ENCODE measurements around the gene HYAL2.
A peak's percentile ranks its signal among the peaks of the same experiment; 100 is the strongest.

The HYAL2 gene

DNA sequence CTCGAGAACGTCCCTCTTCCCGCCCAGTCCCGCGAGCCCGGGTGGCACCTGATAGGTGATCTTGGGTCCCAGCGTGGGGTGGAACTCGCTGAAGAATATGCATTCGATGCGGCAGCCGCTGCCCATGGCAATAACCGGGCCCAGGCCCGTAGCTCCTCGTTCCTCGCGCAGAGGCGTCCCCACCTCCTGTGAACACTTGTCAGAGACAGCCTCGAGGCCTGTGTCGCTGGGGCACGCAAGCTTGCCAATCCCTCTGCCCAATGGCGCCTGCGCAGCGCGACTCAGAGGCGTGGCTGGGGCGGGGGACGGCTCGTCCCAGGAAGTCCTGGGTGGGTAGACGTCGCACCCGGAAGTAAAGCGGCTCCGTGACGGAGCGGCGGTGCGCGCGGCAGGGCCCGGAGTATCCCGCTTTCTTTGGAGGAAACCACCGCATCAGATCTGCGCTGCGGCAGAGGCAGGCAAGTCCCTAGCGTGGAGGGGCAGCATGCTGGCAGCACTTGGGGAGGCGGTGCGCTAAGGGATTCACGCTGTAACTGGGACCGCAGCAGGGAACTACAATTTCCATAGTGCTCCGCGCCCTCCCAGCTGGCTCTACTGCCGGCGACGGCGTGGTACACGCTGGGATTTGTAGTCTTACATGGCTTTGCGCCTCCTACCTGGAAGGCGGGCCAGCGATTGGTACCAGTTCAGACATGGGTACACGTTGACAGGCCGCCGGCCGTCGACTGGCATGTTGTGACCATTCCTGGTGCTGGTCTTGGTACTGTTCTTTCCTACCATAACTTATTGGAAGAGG, 28.2 kb upstream of the HYAL2 start, which contains the start of the genes CYB561D2 and NPRL2:
Gene CYB561D2, plus strand, starts transcription at position 336 of the 796 bp plus-strand sequence. CDS start 572 bp downstream, outside the sequence.
Gene NPRL2, minus strand, starts transcription at position 249 of the 796 bp plus-strand sequence. Its CDS starts 123 bp downstream, at position 126.
- DNase-seq (ENCODE audit: low spot score) (peak; percentile 80), FAIRE-seq (no peak)

DNA sequence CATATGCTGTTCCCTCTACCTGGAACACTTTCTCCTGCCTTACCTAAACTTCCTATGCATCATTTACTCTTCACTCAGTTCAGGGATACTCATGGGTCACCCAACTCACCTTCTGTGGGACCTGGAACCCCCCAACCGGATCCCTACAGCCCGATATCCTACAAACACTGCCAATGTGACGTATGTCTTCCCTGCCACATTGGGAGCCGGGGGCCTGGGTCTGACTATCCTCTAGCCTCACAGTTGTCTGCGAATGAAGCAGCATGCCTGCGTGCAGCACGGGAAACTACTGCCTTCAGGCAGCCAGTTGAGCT, 27.6 kb upstream of the HYAL2 start:
- FAIRE-seq (no peak), DNase-seq (ENCODE audit: low spot score) (no peak)

DNA sequence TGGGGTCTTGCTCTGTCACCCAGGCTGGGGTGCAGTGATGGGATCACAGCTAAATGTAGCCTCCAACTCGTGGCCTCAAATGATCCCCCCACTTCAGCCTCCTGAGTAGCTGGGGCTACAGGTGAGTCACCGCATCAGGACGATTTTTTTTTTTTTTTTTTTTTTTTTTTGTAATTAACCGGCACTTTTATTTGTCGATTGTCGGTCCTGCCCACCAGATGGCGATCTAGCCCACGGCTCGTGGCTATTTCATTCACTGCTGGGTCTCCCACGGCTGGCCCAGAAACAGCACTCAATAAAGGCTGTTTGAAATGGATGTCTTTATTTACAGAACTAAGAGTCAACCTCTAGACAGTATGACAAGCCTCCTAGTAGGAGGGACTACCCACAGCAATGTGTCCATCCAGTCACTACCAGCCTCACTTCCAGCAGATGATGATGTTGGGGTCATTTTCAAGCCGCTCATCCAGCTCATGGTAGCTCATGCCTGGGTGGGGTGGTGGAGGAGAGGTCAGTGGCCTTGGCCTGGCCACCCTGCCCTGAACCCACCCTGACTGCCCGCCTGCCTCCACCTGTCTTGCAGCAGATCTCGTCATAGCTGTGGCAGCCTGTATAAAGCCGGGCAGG, 24.8 kb upstream of the HYAL2 start:
- peak; percentile 47 for FAIRE-seq
- peak; percentile 46 for DNase-seq (ENCODE audit: low spot score)

DNA sequence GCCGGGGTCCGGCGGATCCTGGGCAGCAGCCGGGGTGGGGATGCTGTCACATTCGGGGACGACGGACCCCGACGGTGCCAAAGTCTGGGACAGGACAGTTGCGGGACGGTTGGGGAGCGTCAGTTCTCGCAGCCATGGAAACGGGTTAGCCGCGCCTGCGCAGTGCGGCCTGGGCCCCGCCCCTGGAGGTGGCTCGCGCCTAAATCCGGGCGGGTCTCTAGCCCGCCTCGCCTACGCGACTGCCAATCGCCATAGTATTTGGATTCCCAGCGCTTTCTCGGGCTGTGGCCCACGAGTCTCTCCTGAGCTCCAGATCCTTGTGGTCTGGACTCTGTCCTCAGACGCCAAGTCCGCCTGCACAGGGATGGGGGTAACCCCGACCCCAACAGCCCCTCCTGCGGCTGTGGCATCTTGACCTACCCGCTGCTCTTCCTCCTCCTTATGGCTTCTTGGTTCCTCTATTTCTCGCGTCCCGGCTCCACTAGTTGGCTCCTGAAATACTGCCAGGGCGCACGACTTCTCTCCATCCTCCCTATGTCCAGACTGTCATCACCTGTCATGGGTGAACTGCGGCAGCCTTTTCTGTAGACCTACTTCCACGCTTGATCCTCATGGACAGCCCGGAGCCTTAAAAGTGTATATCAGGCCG, 23.2 kb upstream of the HYAL2 start, which contains the start of gene ZMYND10:
Gene ZMYND10, minus strand, starts transcription at position 147 of the 649 bp plus-strand sequence. CDS start 153 bp downstream, outside the sequence.
- FAIRE-seq, result no peak
- no peak for DNase-seq (ENCODE audit: low spot score)

DNA sequence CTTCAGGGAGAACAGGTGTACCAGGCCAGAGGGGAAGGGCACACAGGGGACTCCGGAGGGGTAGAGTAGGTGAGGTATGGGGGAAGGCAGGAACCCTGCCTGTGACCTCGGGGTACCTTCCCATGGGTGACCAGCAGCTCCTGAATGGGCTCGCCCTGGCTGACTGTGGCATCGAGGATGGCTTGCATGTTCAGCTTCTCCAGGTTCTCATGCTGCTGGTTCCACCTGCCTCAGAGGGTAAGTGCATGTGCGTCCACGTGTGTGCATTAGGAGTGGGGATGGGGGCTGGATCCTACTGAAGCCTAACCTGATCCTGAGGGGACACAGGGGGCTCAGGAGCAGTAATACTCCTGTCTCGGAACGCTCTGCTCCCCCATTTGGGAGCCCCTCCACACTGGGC, 22.5 kb upstream of the HYAL2 start:
- no peak for FAIRE-seq
- DNase-seq (ENCODE audit: low spot score), result no peak

DNA sequence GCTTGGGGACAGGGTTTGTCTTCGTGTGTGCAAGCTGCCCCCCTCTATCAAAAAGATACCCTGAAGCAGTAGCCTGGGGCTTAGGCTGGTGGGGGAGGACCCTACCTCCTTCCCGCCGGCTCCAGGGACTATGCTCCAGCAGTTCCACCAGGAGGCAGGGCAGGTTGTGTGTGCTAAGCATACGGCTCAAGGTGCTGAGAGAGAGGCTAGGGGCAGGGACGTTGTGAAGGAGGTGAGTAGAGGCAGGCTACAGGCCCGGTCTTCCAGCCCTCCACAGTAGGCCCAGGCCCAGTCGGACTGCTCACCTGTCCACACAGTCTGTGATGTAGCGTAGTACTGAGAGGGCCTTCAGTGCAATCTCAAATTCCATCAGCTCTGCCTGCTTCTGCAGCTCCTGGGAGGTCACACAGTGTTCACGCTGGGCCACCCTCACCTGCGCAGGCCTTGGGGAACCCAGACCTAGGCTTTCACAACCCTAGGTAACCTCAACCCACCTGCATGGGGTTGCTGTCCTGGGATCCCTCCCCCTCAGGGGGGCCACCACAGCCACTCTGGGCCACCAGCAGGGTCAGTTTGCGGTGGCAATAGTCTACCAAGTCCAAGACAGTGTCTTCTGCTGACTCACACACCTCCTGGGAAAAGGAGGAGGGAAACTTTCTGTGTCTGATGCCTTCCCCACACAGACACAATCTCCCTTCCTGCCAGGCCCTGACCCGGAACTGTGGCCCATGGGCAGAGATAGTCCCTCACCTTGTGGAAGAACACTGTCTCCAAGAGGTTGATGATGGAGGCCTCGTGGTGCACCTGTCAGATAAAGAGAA, 20.5 kb upstream of the HYAL2 start:
- DNase-seq (ENCODE audit: low spot score) (no peak), FAIRE-seq (no peak)

DNA sequence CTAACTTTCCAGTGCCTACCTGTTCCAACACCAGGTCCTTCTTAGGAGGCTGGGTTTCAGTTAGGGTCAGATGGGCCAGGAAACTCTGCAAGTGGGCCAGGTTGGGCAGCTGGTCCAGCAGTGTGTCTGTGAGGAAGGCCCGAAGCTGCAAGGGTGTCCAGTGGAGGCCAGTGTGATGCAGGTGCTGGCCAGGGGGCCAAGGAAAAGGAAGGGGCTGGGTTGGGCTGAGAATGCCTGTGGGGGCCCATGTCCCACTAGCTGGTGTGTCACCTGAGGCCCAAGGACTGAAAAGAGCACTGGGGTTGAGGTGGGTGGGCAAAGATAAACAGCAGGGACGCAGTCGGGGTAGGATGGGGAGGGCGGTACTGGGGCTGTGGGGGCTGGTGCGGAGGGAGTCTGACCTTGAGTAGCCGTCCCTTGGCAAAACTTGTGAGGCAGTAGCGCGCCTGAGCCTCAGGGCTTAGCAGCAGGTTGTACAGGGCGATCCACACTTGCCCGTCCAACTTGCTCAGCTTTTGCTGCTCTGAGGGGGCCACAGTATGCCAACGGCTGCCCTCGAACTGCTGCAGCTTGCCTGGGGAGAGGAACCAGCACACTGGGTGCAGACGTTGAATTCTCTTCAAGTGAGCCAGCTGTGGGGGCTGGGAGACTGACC, 19.6 kb upstream of the HYAL2 start:
- DNase-seq (ENCODE audit: low spot score) (no peak), FAIRE-seq (no peak)

DNA sequence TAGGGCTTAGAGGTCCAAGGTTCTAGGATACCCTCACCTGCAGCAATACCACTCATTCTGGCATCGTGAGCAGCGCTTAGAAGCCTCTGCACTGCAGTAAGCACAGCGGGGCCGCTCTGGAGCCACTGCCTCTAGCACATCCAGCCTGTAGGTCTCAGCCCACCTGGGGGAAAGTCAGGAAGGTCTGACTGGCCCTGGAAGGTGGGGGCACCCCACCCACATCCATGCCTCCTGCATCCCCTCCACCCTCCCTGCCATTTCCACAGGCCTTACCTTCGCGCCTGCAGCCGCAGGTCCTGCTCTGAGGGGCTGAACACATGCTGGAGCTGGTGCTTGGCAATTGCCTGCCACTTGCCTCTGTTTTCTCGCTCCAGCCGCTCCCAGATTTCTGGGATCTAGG, 19.0 kb upstream of the HYAL2 start:
- DNase-seq (ENCODE audit: low spot score) (no peak), FAIRE-seq (no peak)

DNA sequence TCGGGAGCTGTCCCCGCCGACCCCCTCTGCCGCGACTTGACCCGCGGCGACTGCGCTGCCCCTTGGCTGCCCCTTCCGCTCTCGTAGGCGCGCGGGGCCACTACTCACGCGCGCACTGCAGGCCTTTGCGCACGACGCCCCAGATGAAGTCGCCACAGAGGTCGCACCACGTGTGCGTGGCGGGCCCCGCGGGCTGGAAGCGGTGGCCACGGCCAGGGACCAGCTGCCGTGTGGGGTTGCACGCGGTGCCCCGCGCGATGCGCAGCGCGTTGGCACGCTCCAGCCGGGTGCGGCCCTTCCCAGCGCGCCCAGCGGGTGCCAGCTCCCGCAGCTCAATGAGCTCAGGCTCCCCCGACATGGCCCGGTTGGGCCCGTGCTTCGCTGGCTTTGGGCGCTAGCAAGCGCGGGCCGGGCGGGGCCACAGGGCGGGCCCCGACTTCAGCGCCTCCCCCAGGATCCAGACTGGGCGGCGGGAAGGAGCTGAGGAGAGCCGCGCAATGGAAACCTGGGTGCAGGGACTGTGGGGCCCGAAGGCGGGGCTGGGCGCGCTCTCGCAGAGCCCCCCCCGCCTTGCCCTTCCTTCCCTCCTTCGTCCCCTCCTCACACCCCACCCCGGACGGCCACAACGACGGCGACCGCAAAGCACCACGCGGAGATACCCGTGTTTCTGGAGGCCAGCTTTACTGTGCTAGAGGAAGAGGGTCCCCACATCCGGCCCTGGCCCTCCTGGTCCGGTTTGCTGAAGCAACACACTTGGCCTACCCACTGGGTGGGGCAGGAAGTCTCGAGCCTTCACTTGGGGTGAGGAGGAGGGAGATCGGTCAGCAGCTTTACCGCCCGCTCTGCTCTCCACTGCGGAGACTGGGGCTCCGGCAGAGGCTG, 18.1 kb upstream of the HYAL2 start, which contains the start of gene RASSF1:
Gene RASSF1, minus strand, starts transcription at position 389 of the 882 bp plus-strand sequence. Its CDS starts 31 bp downstream, at position 358.
- DNase-seq (ENCODE audit: low spot score), result no peak
- FAIRE-seq, result no peak

DNA sequence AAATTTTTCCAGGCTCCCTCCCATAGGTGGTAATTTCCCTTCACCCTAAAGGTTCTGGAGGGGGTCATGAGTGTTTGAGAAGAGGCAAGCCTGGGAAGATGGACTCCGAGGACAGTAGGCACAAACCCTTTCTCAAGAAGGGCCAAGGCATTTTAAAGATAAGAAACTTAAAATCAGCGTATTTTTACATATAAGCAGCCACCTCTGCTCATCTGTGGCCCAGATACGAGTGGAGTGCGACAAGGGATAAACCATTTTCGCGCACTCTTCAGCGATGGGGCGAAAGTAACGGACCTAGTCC, 17.6 kb upstream of the HYAL2 start:
- DNase-seq (ENCODE audit: low spot score), result no peak
- no peak for FAIRE-seq

DNA sequence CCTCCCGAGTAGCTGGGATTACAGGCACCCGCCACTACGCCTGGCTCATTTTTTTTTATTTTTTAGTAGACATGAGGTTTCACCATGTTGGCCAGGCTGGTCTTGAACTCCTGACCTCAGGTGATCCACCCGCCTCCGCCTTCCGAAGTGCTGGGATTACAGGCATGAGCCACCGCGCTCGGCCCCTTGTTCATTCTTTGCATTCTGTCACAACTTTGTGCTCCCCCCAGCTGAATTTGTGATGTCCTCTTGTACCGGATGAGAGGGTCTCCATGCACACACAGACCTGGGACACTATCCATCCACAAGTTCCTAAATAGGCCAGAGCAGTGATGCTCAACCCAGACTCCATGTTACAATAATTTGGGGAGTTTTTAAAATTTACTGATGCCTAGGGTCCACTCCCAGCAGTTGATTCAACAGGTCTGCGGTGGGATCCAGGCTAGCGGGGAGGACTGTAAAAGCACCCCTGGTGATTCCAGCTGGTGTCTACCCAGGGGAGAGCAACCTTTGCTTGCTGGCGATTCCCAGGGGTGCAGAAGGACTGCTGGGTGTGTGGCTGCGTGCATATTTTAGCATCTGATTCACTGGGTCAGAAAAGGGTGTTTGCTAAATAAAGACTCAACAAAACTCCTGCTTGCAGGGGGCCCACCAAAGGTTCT, 17.1 kb upstream of the HYAL2 start:
- no peak for FAIRE-seq

DNA sequence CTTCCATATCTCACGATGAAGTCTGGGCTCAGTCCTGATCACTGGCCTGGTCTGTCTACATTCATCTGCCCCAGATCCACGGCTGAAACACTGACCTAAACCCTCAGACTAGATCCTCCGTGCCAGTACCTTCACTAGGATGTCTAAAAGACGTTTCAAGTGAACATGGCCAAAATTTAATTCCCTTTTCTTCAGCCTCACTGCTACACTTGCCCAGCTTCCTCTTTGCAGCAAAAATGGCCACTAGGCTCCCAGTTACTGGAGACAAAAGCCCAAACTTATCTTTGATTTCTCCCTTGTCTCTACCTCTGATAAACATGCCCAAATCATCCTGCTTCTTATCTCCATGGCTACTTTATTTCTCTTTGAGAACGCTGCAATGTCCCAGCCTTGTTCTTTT, 16.4 kb upstream of the HYAL2 start:
- no peak for DNase-seq (ENCODE audit: low spot score)

More for the DNA sequence above, 17.1 kb upstream of the HYAL2 start:
- DNase-seq (ENCODE audit: low spot score), result no peak

DNA sequence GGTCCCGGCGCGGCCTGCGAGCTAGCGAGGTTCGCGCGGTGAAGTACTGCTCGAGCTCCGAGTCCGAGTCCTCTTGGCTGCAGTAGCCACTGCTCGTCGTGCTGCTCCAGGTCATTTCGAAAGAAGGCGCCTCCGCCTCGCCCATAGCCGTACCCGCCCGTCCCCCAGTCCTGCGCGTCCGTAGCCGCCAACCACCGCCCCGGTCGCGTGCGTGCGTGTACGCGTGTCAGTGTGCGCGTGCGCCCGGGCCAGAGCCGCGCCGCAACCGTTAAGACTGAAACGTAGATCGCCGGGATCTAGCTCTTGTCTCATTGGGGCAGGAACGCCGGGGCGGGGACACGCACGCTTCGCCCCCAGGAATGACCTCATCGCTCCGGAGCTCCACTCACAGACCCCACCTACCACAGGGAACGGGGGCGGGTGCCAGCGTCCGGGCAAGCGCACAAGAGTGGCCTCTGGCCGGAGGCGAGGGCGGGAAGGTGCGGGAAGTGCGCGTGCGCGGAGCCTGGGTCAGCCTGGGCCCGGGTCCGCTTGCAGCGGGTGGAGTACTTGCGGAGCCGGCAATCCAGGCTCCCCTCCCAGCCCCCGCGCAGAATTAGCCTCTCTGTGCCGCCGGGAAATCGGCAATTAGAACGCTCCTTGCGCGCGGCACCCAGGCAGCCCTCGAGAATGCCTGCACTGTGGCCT, 14.8 kb upstream of the HYAL2 start:
- peak; percentile 84 for FAIRE-seq

More for the DNA sequence above, 16.4 kb upstream of the HYAL2 start:
- FAIRE-seq, result no peak

DNA sequence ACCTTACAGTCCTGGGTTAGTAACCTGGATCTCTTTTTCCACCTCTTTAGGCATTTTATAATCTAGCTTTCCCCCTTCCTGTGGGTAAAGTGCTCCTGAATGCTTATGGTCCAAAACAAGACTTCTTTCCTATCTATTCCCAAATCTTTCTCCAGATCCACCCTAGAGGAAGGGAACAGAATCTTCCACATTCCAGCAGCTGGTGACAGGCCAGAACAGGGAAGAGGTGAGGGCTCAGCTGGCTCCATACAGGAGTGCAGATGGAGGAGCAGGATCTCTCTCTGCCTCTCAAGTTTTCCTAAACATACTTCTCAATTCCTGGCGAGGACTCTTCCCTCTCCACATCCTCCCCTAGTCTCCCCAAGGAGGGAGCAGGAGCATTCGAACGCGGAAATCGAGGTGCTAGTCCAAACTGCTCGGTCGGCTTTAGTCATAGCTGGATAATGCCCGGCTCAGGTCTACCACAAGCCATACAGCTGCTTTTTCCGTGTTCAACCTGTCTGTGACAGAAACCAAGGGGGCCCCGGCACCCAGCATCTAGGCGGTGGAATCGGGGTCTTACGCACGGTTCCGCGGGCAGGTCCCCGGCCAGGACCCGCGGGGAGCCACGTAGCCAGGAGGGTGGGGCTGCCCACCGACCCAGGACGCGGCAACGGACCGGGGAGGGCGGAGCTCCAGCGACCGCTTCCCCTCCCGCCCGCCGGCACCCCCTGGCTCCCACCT, 14.1 kb upstream of the HYAL2 start:
- no peak for DNase-seq (ENCODE audit: low spot score)
- no peak for FAIRE-seq

More for the DNA sequence above, 14.8 kb upstream of the HYAL2 start:
- peak; percentile 97 for DNase-seq (ENCODE audit: low spot score)

DNA sequence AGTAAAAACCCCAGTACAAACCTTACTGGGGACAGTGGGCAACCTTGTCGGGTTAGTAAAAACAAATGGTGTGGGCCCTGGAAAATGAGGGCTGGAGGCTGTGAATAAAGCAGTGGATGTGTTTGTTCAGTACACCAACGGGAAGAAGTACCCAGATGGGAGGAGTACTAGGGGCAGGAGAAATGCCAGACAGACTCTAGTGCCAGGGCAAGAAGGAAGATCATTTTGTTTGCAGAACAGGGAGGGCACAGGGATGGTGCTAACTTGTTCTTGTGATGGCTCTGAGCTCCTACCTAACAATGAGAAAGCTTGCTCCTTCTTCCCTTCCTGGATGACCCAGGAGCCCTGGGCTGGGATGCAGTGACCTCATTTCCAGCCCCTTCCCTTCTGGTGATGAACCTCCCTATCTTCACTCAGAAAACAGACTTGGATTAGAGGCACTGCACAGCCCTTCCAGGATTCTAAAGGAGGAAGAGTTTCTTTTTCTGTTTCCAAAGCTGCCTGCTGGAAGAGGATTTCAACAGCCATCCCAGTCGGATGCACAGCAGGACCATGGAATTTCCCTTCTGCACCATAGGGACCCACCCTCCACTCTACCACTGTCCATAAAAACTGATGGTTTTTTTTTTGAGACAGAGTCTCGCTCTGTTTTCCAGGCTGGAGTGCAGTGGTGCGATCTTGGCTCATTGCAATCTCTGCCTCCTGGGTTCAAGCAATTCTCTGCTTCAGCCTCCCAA, 12.0 kb upstream of the HYAL2 start:
- no peak for DNase-seq (ENCODE audit: low spot score)
- no peak for FAIRE-seq

DNA sequence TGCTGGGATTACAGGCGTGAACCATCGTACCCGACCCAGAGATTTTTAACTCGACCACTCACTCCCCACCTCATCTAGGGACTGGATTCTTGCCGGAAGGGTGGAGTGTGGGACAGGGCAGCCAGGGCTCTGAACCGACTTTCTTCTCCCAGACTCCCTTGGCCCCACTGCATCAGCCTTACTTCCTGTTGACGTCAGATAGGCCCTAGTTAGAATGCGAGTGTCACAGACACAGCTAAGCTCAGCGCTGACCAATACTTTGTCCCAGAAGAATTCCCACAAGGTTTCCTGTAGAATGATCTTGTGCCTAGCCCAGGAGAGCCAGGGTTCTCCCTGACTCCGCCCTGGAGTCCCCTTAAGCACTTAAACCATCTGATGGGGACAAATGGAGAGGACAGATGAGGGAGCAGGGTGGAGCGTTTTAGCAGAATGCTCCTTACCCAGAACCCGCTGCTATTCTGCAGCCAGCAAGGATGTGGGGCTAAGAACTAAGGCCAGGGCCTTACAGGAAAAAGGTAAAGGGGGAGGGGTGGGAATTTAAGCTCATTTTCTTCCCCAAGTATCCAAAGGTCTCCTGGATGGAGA, 11.3 kb upstream of the HYAL2 start:
- FAIRE-seq (no peak), DNase-seq (ENCODE audit: low spot score) (no peak)

DNA sequence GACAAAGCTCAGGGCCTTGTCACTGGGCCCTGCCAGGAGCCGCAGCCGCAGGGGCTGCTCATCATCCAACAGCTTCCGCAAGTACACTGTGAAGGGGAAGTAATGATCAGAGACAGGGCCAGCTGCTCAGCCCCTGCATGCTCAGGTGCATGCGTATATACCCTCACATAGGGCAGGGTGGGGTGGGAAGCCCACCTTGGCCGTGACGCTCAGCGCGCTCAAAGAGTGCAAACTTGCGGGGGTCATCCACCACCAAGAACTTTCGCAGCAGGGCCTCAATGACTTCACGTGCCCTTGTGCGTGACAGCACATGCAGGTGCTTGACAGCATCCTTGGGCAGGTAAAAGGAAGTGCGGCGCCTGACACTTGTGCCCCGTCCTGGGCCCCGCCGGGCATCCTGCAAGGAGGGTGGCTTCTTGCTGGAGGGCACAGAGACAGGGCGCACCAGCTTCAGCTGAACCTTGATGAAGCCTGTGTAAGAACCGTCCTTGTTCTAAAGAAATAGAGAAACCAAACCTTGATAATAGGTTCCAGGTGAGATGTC, 8.9 kb upstream of the HYAL2 start:
- FAIRE-seq, result no peak
- DNase-seq (ENCODE audit: low spot score), result no peak
